Brain microvascular endothelial cell (primary cell): ENCODE measurements around the gene L3MBTL3.
A peak's percentile ranks its signal among the peaks of the same experiment; 100 is the strongest.

Experiments
- DNase-seq: peaks from one replicate; pipeline ENCODE4 v3.0.0-alpha.2; 2020
- H3K27ac ChIP-seq: fragments of 250-450 bp; sonication (Bioruptor Pico); 2 replicates; pipeline ENCODE4 v1.5.1; 2020; ENCODE audit warnings: mild to moderate bottlenecking, moderate library complexity
- H3K27me3 ChIP-seq: fragments of 250-450 bp; sonication (Bioruptor Pico); replicated peaks from 2 replicates; pipeline ENCODE4 v1.5.1; 2020; ENCODE audit warnings: mild to moderate bottlenecking
- H3K36me3 ChIP-seq: fragments of 250-450 bp; sonication (Bioruptor Pico); replicated peaks from 2 replicates; pipeline ENCODE4 v1.5.1; 2020; ENCODE audit warnings: mild to moderate bottlenecking
- H3K4me3 ChIP-seq: 2 replicates; pipeline ENCODE4 v1.5.1; 2011; ENCODE audit warnings: low read depth, mild to moderate bottlenecking, control low read depth, low read length, moderate library complexity
- CTCF ChIP-seq: IDR thresholded peaks from 2 replicates; pipeline ENCODE4 v1.5.1; 2011; ENCODE audit warnings: low read depth, mild to moderate bottlenecking, moderate library complexity, low read length, control low read depth, inconsistent platforms; ENCODE audit errors: missing control alignments
- in situ Hi-C: cut with HindIII; loops from 2 replicates; pipeline ENCODE4 v1.10.0; 2017; ENCODE audit warnings: low sequenced_read_pairs, low pct_ligation_motif_present

The L3MBTL3 gene

GRCh38 chr6:130018292-130018743 lies at the start of gene L3MBTL3:
TSS of gene L3MBTL3 (plus strand) at chr6:130018581. CDS start at chr6:130042700, 24,119 bp downstream.
- peak; percentile 84 for DNase-seq
- H3K36me3 ChIP-seq, result no peaks in the 10 kb centered on the region
- peak within 1 kb of the TSS; percentile 57 for H3K27ac ChIP-seq
- peak within 1 kb of the TSS; percentile 86 for H3K4me3 ChIP-seq
- in situ Hi-C loops, result no loop called here
- H3K27me3 ChIP-seq, result no peaks in the 10 kb centered on the region
- TF ChIP-seq CTCF, result no peak

- Histone ChIP-seq H3K36me3 (no peaks in the 10 kb centered on the region), H3K4me3 (no peak overlapping the region), H3K27ac (no peak overlapping the region), H3K27me3 (no peaks in the 10 kb centered on the region)
- in situ Hi-C loops, result no loop called here
- DNase-seq, result no peak
- TF ChIP-seq CTCF, result no peak
Observed at GRCh38 chr6:129969064-129969463, 49.3 kb upstream of the L3MBTL3 start.

- DNase-seq, result no peak
- Histone ChIP-seq H3K27ac (no peak overlapping the region), H3K36me3 (no peaks in the 10 kb centered on the region), H3K27me3 (no peaks in the 10 kb centered on the region), H3K4me3 (no peak overlapping the region)
- in situ Hi-C loops, result no loop called here
- no peak for TF ChIP-seq CTCF
Observed at GRCh38 chr6:129976110-129976509, 42.3 kb upstream of the L3MBTL3 start.

GRCh38 chr6:129978148-129978916 lies 40.0 kb upstream of the L3MBTL3 start:
- no peak for DNase-seq
- no peak for TF ChIP-seq CTCF
- no peaks in the 10 kb centered on the region for H3K36me3 ChIP-seq
- in situ Hi-C loops, result no loop called here
- H3K27ac ChIP-seq, result no peak overlapping the region
- no peak overlapping the region for H3K4me3 ChIP-seq
- no peaks in the 10 kb centered on the region for H3K27me3 ChIP-seq

- Histone ChIP-seq H3K27ac (no peak overlapping the region), H3K27me3 (no peaks in the 10 kb centered on the region), H3K36me3 (no peaks in the 10 kb centered on the region), H3K4me3 (no peak overlapping the region)
- no peak for DNase-seq
- no peak for TF ChIP-seq CTCF
- in situ Hi-C loops, result no loop called here
Observed at GRCh38 chr6:129980821-129981220, 37.6 kb upstream of the L3MBTL3 start.

GRCh38 chr6:129981598-129981997 lies 36.8 kb upstream of the L3MBTL3 start:
- in situ Hi-C loops, result no loop called here
- Histone ChIP-seq H3K27me3 (no peaks in the 10 kb centered on the region), H3K27ac (no peak overlapping the region), H3K36me3 (no peaks in the 10 kb centered on the region), H3K4me3 (no peak overlapping the region)
- no peak for DNase-seq
- peak; percentile 30 for TF ChIP-seq CTCF
